GM12801 (cell line): ENCODE measurements around the gene KRTAP10-1.

Source experiments
- CTCF ChIP-seq: IDR thresholded peaks from one replicate; pipeline ENCODE4 v1.5.1; 2011; ENCODE audit warnings: control low read depth; ENCODE audit not compliant: insufficient read length; ENCODE audit errors: extremely low read depth

Gene KRTAP10-1

GRCh38 chr21:44508711-44509445 lies 31.1 kb downstream of the KRTAP10-1 start:
- no peak for TF ChIP-seq CTCF

GRCh38 chr21:44508426-44508710 lies 31.6 kb downstream of the KRTAP10-1 start:
- TF ChIP-seq CTCF = no peak

- TF ChIP-seq CTCF = no peak
These were observed 32.1 kb downstream of the KRTAP10-1 start for GRCh38 chr21:44507673-44508425.

- no peak for TF ChIP-seq CTCF
These were observed 33.4 kb downstream of the KRTAP10-1 start for GRCh38 chr21:44506279-44507255.

- no peak for TF ChIP-seq CTCF
These were observed 34.2 kb downstream of the KRTAP10-1 start for GRCh38 chr21:44505673-44506278.

- no peak for TF ChIP-seq CTCF
These were observed 36.0 kb downstream of the KRTAP10-1 start for GRCh38 chr21:44503901-44504399.
